Daoy (cell line): Measurements from ENCODE around the gene RIMBP2. TPM values are rescaled to one million over a fixed set of nuclear protein-coding genes. Genes with fewer than 3 reads are reported as not detected.

Experiments used
- DNase-seq: peaks from one replicate; pipeline ENCODE4 v3.0.0-alpha.2; 2015; ENCODE audit warnings: low read depth
- total RNA-seq: library from RNA; depleted of rRNA; stranded (reverse); fragments of >200 nt; shearing (Covaris generic); gene quantifications from 2 replicates; pipeline ENCODE4 v1.2.3, GENCODE V29; 2014

The RIMBP2 gene
- total RNA-seq, 1 experiment from 2014 or later, result 1.4 TPM

GRCh38 chr12:130540376-130540775, 175.7 kb downstream of the RIMBP2 start:
- peak; percentile 36 for DNase-seq

- no peak for DNase-seq
Observed at GRCh38 chr12:130538343-130539095, 177.6 kb downstream of the RIMBP2 start.

GRCh38 chr12:130537655-130538054, 178.4 kb downstream of the RIMBP2 start:
- no peak for DNase-seq

GRCh38 chr12:130537051-130537450, 179.0 kb downstream of the RIMBP2 start:
- no peak for DNase-seq

- no peak for DNase-seq
Observed at GRCh38 chr12:130530429-130530828, 185.7 kb downstream of the RIMBP2 start.

GRCh38 chr12:130529781-130530180, 186.3 kb downstream of the RIMBP2 start:
- DNase-seq, result no peak

- DNase-seq, result no peak
Observed at GRCh38 chr12:130527239-130527638, 188.9 kb downstream of the RIMBP2 start.

- peak; percentile 40 for DNase-seq
Observed at GRCh38 chr12:130526813-130527212, 189.3 kb downstream of the RIMBP2 start.

GRCh38 chr12:130525384-130526172, 190.5 kb downstream of the RIMBP2 start:
- DNase-seq, result no peak

- no peak for DNase-seq
Observed at GRCh38 chr12:130524759-130525158, 191.3 kb downstream of the RIMBP2 start.

GRCh38 chr12:130523863-130524614, 192.1 kb downstream of the RIMBP2 start:
- DNase-seq, result no peak

- no peak for DNase-seq
Observed at GRCh38 chr12:130523208-130523607, 192.9 kb downstream of the RIMBP2 start.

GRCh38 chr12:130522244-130522834, 193.8 kb downstream of the RIMBP2 start:
- no peak for DNase-seq

GRCh38 chr12:130521375-130522124, 194.5 kb downstream of the RIMBP2 start:
- DNase-seq, result peak; percentile 31

- DNase-seq, result no peak
Observed at GRCh38 chr12:130520784-130521183, 195.3 kb downstream of the RIMBP2 start.

- no peak for DNase-seq
Observed at GRCh38 chr12:130517588-130517987, 198.5 kb downstream of the RIMBP2 start.

- DNase-seq, result peak; percentile 77
Observed at GRCh38 chr12:130514149-130514551, 201.9 kb downstream of the RIMBP2 start.

GRCh38 chr12:130513556-130513955, 202.5 kb downstream of the RIMBP2 start:
- no peak for DNase-seq

- DNase-seq, result no peak
Observed at GRCh38 chr12:130511285-130511684, 204.8 kb downstream of the RIMBP2 start.

GRCh38 chr12:130509454-130509853, 206.6 kb downstream of the RIMBP2 start:
- no peak for DNase-seq

- DNase-seq, result no peak
Observed at GRCh38 chr12:130508847-130509246, 207.3 kb downstream of the RIMBP2 start.
